ENCODE measurements around the gene MBP.

GRCh38 chr18:77108821-77109647 lies 23.5 kb downstream of the MBP start:
- no peak for TF ChIP-seq CTCF (conservative IDR thresholded peaks at IDR 0.05; ENCODE audit: low read depth, low read length)
- no peak for TF ChIP-seq EZH2 (IDR thresholded peaks at IDR 0.05; ENCODE audit: borderline replicate concordance, low read depth, low read length, poor library complexity, severe bottlenecking)
